Measurements from ENCODE around the gene RIMBP3C. TPM values are rescaled to one million over a fixed set of nuclear protein-coding genes. Genes with fewer than 3 reads are reported as not detected.
A peak's percentile ranks its signal among the peaks of the same experiment; 100 is the strongest.
"Not testable (repeated sequence)": the region's sequence is repeated elsewhere in the genome, so short reads cannot be mapped to it uniquely, and the experiment has no call there.

The RIMBP3C gene
- total RNA-seq, 2 donors from 2014 or later = 0.14 to 6.4 TPM

GRCh38 chr22:21569459-21570170 is 18.4 kb upstream of the RIMBP3C start:
- WGBS = 58% methylated on average over 8 of the region's 8 CpGs
- intact Hi-C loops (cut with DNase I) = no loop called here
- no peaks in the 10 kb centered on the region for H3K9me3 ChIP-seq
- peaks cover 20% of the 10 kb centered on the region for H3K4me1 ChIP-seq (replicated peaks)
- no peak for DNase-seq (ENCODE audit: low spot score)
- TF ChIP-seq POLR2A (IDR thresholded peaks at IDR 0.05) = no peak
- TF ChIP-seq POLR2AphosphoS5 (IDR thresholded peaks at IDR 0.05) = no peak
- no peak for TF ChIP-seq CTCF (IDR thresholded peaks at IDR 0.05)
- no peak overlapping the region for H3K4me3 ChIP-seq
- H3K27ac ChIP-seq = no peak overlapping the region
- H3K27me3 ChIP-seq (replicated peaks; ENCODE audit: insufficient read depth) = no peaks in the 10 kb centered on the region
- H3K36me3 ChIP-seq = no peaks in the 10 kb centered on the region

- WGBS = 45% methylated on average over 12 of the region's 12 CpGs
- H3K36me3 ChIP-seq; intact Hi-C loops (cut with DNase I); H3K9me3 ChIP-seq; H3K27me3 ChIP-seq (replicated peaks; ENCODE audit: insufficient read depth); DNase-seq (ENCODE audit: low spot score): not testable (repeated sequence)
- Histone ChIP-seq H3K4me3 (peak overlapping the region; percentile 84 to 94), H3K27ac (peak overlapping the region in 1 of 2 donors; percentile 91), H3K4me1 (replicated peaks) (peaks cover 15% of the 10 kb centered on the region)
Measured at GRCh38 chr22:21569076-21569427, 17.8 kb upstream of the RIMBP3C start.

GRCh38 chr22:21568347-21569075 is 17.2 kb upstream of the RIMBP3C start:
- intact Hi-C loops (cut with DNase I) = no loop called here
- no peaks in the 10 kb centered on the region for H3K27me3 ChIP-seq (replicated peaks; ENCODE audit: insufficient read depth)

GRCh38 chr22:21567456-21568346 is 16.4 kb upstream of the RIMBP3C start, which contains the start of gene UBE2L3:
TSS of gene UBE2L3 (plus strand) at chr22:21567714. CDS start at chr22:21567745, 31 bp downstream.
- Histone ChIP-seq H3K4me3 (peak within 1 kb of the TSS; percentile 84 to 94), H3K36me3 (no peaks in the 10 kb centered on the region), H3K27me3 (replicated peaks; ENCODE audit: insufficient read depth) (no peaks in the 10 kb centered on the region), H3K27ac (peak within 1 kb of the TSS; percentile 91 to 92), H3K4me1 (replicated peaks) (peaks cover 6% of the 10 kb centered on the region), H3K9me3 (no peaks in the 10 kb centered on the region)
- peak; percentile 75 for DNase-seq (ENCODE audit: low spot score)
- TF ChIP-seq POLR2AphosphoS5 (IDR thresholded peaks at IDR 0.05) = peak; percentile 88
- TF ChIP-seq CTCF (IDR thresholded peaks at IDR 0.05) = peak in 1 of 4 experiments; percentile 33
- peak; percentile 62 for TF ChIP-seq POLR2A (IDR thresholded peaks at IDR 0.05)
- under 1% methylated on average over 68 of the region's 85 CpGs for WGBS
- intact Hi-C loops (cut with DNase I) = no loop called here

More at GRCh38 chr22:21568347-21569075, 17.2 kb upstream of the RIMBP3C start:
- H3K36me3 ChIP-seq = no peaks in the 10 kb centered on the region
- H3K4me1 ChIP-seq (replicated peaks) = peaks cover 12% of the 10 kb centered on the region
- H3K9me3 ChIP-seq = no peaks in the 10 kb centered on the region
- DNase-seq (ENCODE audit: low spot score) = no peak
- peak overlapping the region; percentile 91 to 92 for H3K27ac ChIP-seq
- TF ChIP-seq POLR2A (IDR thresholded peaks at IDR 0.05) (no peak), CTCF (IDR thresholded peaks at IDR 0.05) (no peak), POLR2AphosphoS5 (IDR thresholded peaks at IDR 0.05) (no peak)
- peak overlapping the region; percentile 84 to 94 for H3K4me3 ChIP-seq
- 1% methylated on average over 26 of the region's 26 CpGs for WGBS

- DNase-seq (ENCODE audit: low spot score) = no peak
- WGBS = 92% methylated on average over 6 of the region's 6 CpGs
- Histone ChIP-seq H3K4me1 (replicated peaks) (no peaks in the 10 kb centered on the region), H3K27ac (no peak overlapping the region), H3K36me3 (no peaks in the 10 kb centered on the region), H3K27me3 (replicated peaks; ENCODE audit: insufficient read depth) (no peaks in the 10 kb centered on the region), H3K4me3 (no peak overlapping the region), H3K9me3 (no peaks in the 10 kb centered on the region)
- intact Hi-C loops (cut with DNase I) = no loop called here
- no peak for TF ChIP-seq POLR2AphosphoS5 (IDR thresholded peaks at IDR 0.05)
- TF ChIP-seq POLR2A (IDR thresholded peaks at IDR 0.05) = no peak
- no peak for TF ChIP-seq CTCF (IDR thresholded peaks at IDR 0.05)
Measured at GRCh38 chr22:21564411-21564810, 13.2 kb upstream of the RIMBP3C start.

Measured in prostate gland (tissue), 2 donors.